Activated CD4-positive, alpha-beta T cell treated with anti-CD3 and anti-CD28 coated beads for 24 hours (primary cell): ENCODE data around the gene YARS2.
"Not testable (repeated sequence)": the region's sequence is repeated elsewhere in the genome, so short reads cannot be mapped to it uniquely, and the experiment has no call there.

Experiments used
- DNase-seq, 2 donors: peaks; one replicate each; pipeline ENCODE4 v3.0.0-alpha.2; 2020; ENCODE audit warnings: low read depth in 2 of 2

The YARS2 gene

GRCh38 chr12:32753605-32754004 lies 2.1 kb downstream of the YARS2 start:
- no peak for DNase-seq

- no peak for DNase-seq
These were observed 12.4 kb downstream of the YARS2 start for GRCh38 chr12:32743264-32743663.

- DNase-seq, result no peak
These were observed 13.6 kb downstream of the YARS2 start for GRCh38 chr12:32742133-32742532.

- DNase-seq, result no peak
These were observed 16.4 kb downstream of the YARS2 start for GRCh38 chr12:32739279-32739678.

GRCh38 chr12:32737715-32738114 lies 18.0 kb downstream of the YARS2 start:
- no peak for DNase-seq

- DNase-seq, result no peak
These were observed 19.3 kb downstream of the YARS2 start for GRCh38 chr12:32736445-32736844.

- DNase-seq, result no peak
These were observed 20.7 kb downstream of the YARS2 start for GRCh38 chr12:32734952-32735351.

- DNase-seq, result no peak
These were observed 28.5 kb downstream of the YARS2 start for GRCh38 chr12:32727237-32727636.

- DNase-seq, result no peak
These were observed 29.4 kb downstream of the YARS2 start for GRCh38 chr12:32726286-32726685.

- DNase-seq, result not testable (repeated sequence)
These were observed 30.4 kb downstream of the YARS2 start for GRCh38 chr12:32725308-32725707.

GRCh38 chr12:32718926-32719325 lies 36.8 kb downstream of the YARS2 start:
- no peak for DNase-seq

GRCh38 chr12:32714772-32715171 lies 40.9 kb downstream of the YARS2 start:
- no peak for DNase-seq

GRCh38 chr12:32708926-32709325 lies 46.8 kb downstream of the YARS2 start:
- DNase-seq, result no peak

- DNase-seq, result no peak
These were observed 49.2 kb downstream of the YARS2 start for GRCh38 chr12:32706335-32707024.

GRCh38 chr12:32705783-32706182 lies 49.9 kb downstream of the YARS2 start:
- DNase-seq, result no peak

- DNase-seq, result no peak
These were observed 52.8 kb downstream of the YARS2 start for GRCh38 chr12:32702946-32703345.

- no peak for DNase-seq
These were observed 53.2 kb downstream of the YARS2 start for GRCh38 chr12:32702473-32702872.

- not testable (repeated sequence) for DNase-seq
These were observed 56.3 kb downstream of the YARS2 start for GRCh38 chr12:32699437-32699836.

GRCh38 chr12:32698285-32698684 lies 57.4 kb downstream of the YARS2 start:
- no peak for DNase-seq

GRCh38 chr12:32697445-32697844 lies 58.3 kb downstream of the YARS2 start:
- DNase-seq, result no peak
